Eye (tissue), 1 donor: Measurements from ENCODE around the gene HS3ST4.

ENCODE experiments used
- DNase-seq: peaks from one replicate; pipeline ENCODE4 v3.0.0-alpha.2; 2015

HS3ST4 gene

DNA sequence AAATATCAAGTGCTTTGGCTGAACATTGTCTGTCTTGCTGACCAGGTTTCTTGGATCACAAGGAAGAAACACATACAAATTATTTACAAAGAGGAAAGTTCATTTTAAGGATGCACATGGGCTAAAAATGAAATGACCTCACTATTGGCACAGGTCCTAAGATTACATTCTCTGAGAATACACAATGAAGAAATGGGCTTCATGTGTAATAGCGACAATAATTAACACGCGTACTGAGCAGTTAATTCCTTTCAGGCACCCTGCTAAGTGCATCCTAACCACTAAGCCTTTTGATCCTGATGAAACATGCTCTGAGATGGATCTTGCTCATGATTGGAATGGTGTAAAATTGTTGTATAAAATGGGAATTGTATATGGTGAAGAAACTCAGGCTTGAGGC is 429.0 kb downstream of the HS3ST4 start:
- no peak for DNase-seq

- no peak for DNase-seq
These were observed 436.5 kb downstream of the HS3ST4 start for GRCh38 chr16:26128296-26128695.

DNA sequence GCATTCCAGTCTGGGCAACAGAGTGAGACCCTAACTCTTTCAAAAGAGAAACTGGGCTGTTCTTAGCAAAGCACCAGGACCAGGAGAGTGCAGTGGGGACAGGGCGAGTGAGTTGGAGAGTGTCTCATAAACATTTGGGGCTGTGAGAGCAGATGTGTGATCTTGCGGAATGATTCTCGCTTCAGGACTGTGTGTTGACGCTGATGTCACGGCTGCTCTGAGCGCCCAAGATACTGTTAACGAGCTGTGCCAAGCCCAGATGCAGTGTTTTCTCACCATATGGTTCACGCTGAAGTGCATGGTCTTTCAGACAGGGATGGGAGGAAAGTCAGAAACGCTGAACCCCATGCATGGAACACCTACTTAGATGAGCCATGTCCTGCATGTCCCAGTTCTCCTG is 438.2 kb downstream of the HS3ST4 start:
- no peak for DNase-seq

DNA sequence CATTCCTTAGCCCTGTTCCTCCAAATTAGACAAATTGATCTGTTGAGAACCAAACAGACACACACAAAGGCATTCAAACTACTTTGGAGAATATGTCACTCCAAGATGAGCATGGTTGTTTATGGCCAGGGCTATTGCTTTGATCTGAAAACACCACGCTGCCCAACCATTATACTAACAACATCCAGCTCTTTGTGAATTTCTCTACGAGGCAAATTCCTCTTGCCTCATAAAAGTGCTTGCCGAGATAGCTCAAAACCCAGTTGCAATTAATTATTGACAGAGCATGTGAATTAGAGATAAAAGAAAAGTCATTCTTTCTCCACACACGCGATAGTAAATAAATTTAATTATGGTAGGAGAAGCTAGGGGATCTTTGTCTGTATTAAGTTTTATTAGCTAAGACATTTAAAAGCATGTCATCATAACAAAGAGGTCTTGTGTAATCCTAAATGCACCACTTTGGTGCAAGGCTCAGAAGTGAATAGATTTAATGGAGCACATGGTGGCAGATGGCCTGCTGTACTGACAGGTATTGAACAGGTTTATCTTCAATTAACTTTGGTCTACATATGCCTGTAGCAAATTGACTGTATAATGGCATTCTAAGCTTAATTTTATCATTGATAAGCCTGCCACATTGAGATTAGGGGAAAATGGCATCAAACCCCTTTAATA is 441.8 kb downstream of the HS3ST4 start:
- peak; percentile 43 for DNase-seq

GRCh38 chr16:26134588-26134987 is 442.8 kb downstream of the HS3ST4 start:
- DNase-seq = no peak

DNA sequence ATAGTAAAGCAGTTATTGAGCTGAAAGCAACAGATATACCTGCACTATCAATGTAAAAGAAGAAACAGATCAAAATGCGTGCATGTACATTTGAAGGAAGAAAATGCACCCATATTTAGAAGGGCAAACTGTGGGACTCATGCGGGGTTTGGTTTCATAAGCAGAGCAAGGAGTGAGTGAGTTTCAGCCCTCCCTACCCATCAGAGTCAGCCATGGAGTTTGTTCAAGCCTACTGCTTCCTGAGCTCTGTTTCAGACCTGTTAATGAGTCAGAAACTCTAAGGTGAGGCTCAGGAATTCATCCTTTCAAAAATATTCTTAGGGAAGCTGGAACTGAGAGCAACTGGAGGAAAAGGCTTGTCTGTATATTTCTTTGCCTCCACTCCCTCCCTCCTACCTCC is 446.2 kb downstream of the HS3ST4 start:
- DNase-seq = no peak

DNA sequence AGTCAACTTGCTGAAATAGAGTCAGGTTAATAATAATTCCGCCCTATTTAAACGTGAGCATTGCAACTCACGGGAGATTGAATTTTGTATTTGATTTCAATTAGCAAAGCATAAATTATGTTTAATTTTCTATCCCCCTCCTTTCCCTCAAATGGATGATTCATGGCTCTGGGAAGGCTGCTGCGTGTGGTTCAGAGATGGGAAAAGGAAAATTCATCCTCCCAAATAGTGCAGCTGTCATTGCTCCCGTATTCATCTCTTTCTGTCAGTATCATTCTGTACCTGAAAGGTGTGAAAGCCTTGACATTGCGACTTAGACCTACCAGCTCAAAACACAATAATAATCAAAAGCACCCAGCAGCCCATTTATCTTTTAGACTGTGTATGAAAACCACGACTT is 447.3 kb downstream of the HS3ST4 start:
- no peak for DNase-seq

- no peak for DNase-seq
These were observed 448.1 kb downstream of the HS3ST4 start for GRCh38 chr16:26139884-26140283.

GRCh38 chr16:26149364-26150190 is 457.8 kb downstream of the HS3ST4 start:
- no peak for DNase-seq

GRCh38 chr16:26155221-26155620 is 463.5 kb downstream of the HS3ST4 start:
- DNase-seq = no peak

DNA sequence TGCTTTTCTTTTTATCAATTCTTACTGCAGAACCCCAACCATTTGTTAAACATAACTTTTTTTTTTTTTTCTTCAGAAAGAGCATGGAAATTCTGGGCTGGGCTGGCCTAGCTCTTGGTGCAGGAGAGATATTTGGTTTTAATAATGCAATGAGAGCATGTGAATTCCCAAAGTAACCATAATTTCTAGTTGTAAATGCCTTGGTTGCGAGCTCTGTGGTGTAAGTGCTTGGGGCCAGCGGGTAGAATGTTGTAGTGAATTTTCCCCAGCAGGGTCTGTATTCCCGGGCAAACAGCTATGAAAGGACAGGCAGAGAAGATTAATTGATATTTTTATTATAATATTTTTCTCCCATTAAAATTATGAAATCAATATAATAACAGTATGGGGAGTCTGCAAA is 465.6 kb downstream of the HS3ST4 start:
- DNase-seq = no peak

DNA sequence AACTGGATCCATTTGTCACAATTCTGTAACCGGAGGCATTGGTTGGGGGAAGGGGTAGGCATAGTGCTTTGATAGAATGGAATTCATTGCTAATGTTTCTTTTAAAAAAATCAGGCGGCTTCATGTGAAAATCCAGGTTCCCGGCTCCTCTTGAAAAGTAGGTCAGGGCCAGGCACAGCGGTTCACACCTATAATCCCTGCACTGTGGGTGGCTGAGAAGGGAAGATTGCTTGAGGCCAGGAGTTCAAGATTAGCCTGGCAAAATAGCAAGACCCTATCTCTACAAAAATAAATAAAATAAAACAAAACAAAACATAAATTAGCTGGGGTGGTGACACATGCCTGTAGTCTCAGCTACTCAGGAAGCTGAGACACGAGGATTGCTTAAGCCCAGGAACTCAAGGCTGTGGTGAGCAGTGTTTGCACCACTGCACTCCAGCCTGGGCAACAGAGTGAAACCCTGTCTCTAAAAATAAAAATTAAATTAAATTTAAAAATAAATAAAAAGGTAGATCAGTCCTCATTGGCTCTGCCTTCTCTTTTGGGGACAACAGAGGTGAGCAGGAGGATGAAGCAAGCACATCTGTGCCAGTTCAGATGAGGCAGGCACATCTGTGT is 466.5 kb downstream of the HS3ST4 start:
- DNase-seq = no peak

- peak; percentile 11 for DNase-seq
These were observed 469.9 kb downstream of the HS3ST4 start for GRCh38 chr16:26161461-26162180.

- no peak for DNase-seq
These were observed 477.7 kb downstream of the HS3ST4 start for GRCh38 chr16:26169473-26169872.

DNA sequence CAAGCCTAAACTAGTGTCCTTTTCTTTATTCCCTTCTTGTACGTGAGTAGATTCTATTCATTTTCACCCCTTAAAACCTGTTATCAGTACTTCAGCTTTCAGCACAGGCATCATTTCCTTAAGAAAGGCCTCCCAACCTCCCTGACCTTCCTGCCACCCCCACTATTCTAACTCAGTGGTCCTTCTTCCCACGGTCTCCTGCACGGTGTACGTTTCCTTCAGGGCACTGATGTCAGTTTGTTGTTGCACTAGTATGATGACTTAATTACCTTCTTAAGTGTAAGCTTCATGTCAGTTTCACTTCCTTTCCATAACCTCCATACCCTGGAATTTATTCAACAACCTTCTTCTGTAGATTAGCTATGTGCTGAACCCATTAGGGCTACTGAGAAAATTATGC is 484.2 kb downstream of the HS3ST4 start:
- DNase-seq = no peak

DNA sequence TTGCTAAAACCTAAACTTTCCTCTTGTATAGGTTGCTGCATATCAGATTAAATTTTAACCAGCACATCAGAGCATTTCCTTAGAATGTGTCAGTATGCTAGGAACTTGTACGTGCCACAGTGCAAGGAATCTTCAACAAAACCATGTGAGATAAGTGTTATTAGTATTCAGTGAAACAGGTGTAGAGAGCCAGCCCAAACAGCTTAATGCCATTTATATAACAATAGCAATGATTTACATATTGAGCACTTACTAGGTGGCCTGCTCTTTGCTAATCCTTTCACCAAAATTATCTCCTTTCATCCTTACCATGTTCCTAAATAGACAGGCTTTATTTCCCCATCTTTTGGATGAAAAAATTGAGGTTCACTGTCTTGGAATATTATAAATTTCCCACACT is 485.7 kb downstream of the HS3ST4 start:
- no peak for DNase-seq

DNA sequence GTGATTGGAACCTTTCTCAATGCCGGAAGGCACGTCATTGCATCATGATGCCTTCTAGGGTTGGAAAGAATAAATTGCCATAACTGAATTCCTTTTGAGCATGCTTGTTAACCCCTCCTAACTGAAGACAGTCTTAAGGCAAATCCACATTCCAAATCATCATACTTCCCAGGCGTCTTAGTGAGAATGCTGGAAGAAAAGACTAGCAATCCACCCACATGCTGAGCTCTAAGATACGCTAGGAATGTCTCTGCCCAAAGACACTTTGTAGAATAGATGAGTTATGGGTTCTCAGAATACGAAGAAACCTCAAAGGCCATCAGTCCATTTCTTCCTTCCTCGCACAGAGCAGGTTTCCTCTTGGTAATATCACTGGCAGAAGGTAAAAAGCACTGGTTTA is 486.5 kb downstream of the HS3ST4 start:
- no peak for DNase-seq

- DNase-seq = no peak
These were observed 494.4 kb downstream of the HS3ST4 start for GRCh38 chr16:26186091-26186615.
